Epithelial cell of proximal tubule (primary cell): ENCODE data around the gene ITGBL1. TPM values are rescaled to one million over a fixed set of nuclear protein-coding genes. Genes with fewer than 3 reads are reported as not detected.
A peak's percentile ranks its signal among the peaks of the same experiment; 100 is the strongest.

Source experiments
- DNase-seq: peaks from one replicate; pipeline ENCODE4 v3.0.0-alpha.2; 2011; ENCODE audit warnings: low read depth
- H3K4me3 ChIP-seq: 2 replicates; pipeline ENCODE4 v1.5.1; 2011; ENCODE audit warnings: low read depth, mild to moderate bottlenecking, low read length
- CTCF ChIP-seq: conservative IDR thresholded peaks from 2 replicates; pipeline ENCODE4 v1.5.1; 2012; ENCODE audit warnings: low read depth, mild to moderate bottlenecking, low read length
- total RNA-seq: library from RNA; depleted of rRNA; stranded (reverse); fragments of >200 nt; gene quantifications from 2 replicates; pipeline ENCODE4 v1.2.3, GENCODE V29; 2015

The ITGBL1 gene
- total RNA-seq, 1 donor from 2014 or later: 1.1 TPM

GRCh38 chr13:101645871-101646270 lies 193.4 kb downstream of the ITGBL1 start:
- no peak for DNase-seq
- H3K4me3 ChIP-seq: no peak overlapping the region
- no peak for TF ChIP-seq CTCF

- H3K4me3 ChIP-seq: no peak overlapping the region
- DNase-seq: no peak
- TF ChIP-seq CTCF: no peak
Observed at GRCh38 chr13:101647760-101648159, 195.3 kb downstream of the ITGBL1 start.

GRCh38 chr13:101648766-101649487 lies 196.5 kb downstream of the ITGBL1 start:
- TF ChIP-seq CTCF: no peak
- no peak overlapping the region for H3K4me3 ChIP-seq
- DNase-seq: no peak

DNA sequence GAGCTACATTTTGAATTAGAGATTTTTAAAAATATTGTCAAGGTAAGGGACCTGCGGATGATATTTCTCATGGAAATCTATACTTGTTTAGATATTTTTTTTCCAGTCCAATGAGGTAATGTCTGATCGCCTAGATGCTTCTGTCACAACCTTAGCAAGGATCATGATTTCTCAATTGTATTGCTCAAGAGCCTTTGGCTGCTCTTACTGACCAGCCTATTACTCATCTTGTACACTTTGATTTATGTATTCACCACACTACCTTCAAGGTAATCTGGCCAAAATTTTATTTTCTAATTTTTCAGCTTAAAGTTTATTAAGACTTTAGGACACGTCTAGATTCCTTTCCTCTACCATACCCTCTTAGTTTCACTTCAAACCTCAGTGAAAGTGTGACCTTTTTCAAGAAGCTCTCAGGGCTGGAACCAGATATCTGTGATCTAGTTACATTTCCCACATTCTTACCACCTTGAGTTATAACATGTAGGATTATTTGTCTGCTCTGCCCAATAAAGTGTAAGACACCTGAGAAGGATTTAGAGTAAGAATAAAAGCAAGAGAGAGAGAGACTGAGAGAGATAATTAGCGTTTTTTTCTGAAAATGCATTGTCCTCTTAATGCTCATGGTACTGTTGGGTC lies 197.1 kb downstream of the ITGBL1 start:
- DNase-seq: peak; percentile 88
- no peak overlapping the region for H3K4me3 ChIP-seq
- no peak for TF ChIP-seq CTCF

DNA sequence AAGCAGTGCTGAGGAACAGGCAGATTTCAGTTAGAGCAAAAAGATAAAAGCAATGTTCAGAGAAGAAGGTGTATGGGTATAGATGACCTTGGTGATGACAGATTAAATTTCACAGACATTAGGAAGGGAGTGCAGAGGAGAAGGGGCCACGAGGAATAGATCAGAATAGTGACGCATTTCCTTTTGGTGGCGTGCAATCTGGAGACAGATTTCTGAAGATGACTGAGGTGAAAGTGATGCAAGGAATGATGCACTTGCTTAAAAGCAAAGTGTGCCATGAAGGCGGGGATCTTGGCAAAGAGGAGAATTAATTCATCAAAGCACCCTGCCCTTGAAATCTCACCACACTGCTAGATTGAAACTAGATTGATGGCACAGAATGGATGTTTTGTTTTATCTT lies 202.4 kb downstream of the ITGBL1 start:
- DNase-seq: no peak
- no peak overlapping the region for H3K4me3 ChIP-seq
- TF ChIP-seq CTCF: no peak

DNA sequence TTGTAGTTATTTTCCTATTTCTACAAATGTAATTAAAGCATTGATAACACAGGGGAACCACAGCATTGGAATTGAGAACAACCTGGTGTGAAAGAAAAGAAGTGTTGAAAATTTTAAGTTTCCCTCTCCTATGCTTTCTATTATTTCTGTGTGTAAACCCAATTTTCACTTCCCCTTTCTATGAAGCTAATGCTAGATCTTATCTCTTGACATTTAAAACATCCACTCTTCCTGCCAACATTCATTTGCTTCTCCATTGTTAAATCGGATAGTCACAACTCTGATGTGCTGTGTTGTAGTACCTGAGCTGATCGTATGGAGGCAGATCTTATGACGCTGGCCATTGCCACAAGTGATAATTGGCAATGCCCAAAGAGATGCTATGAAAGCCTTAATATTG lies 203.0 kb downstream of the ITGBL1 start:
- DNase-seq: no peak
- H3K4me3 ChIP-seq: no peak overlapping the region
- no peak for TF ChIP-seq CTCF

GRCh38 chr13:101660711-101661110 lies 208.2 kb downstream of the ITGBL1 start:
- no peak for TF ChIP-seq CTCF
- H3K4me3 ChIP-seq: no peak overlapping the region
- no peak for DNase-seq
